PC-3 (cell line): Measurements from ENCODE around the gene SYNGR3.
"Not testable (repeated sequence)": the region's sequence is repeated elsewhere in the genome, so short reads cannot be mapped to it uniquely, and the experiment has no call there.

Source experiments
- CTCF ChIP-seq: fragments of 300-600 bp; sonication (generic); conservative IDR thresholded peaks from 2 replicates; pipeline ENCODE4 v1.5.1; 2017; ENCODE audit warnings: antibody characterized with exemption, low read depth, mild to moderate bottlenecking, low read length
- EZH2 ChIP-seq: fragments of 300-600 bp; sonication (generic); IDR thresholded peaks from one replicate; pipeline ENCODE4 v1.6.1; 2017; ENCODE audit warnings: antibody characterized with exemption, mild to moderate bottlenecking, low read length; ENCODE audit not compliant: unreplicated experiment
- EZH2phosphoT487 ChIP-seq: fragments of 300-600 bp; sonication (generic); IDR thresholded peaks from 2 replicates; pipeline ENCODE4 v1.6.1; 2018; ENCODE audit warnings: mild to moderate bottlenecking, antibody characterized with exemption, low read length, borderline replicate concordance

GRCh38 chr16:1957434-1958142, 32.2 kb upstream of the SYNGR3 start:
- not testable (repeated sequence) for TF ChIP-seq CTCF, EZH2, EZH2phosphoT487
